ENCODE results near the gene TRIM32. TPM values are rescaled to one million over a fixed set of nuclear protein-coding genes. Genes with fewer than 3 reads are reported as not detected.
"Not testable (repeated sequence)": the region's sequence is repeated elsewhere in the genome, so short reads cannot be mapped to it uniquely, and the experiment has no call there.

The TRIM32 gene
- total RNA-seq, 2 donors from 2014 or later, result 12.2 to 13.6 TPM

- DNase-seq (ENCODE audit: low spot score), result no peak
- Mint-ChIP-seq H3K4me3 (peak overlapping the region; percentile 98), H3K4me1 (ENCODE audit: low read depth in 2 of 2) (peaks cover 54 to 59% of the 10 kb centered on the region in 2 donors), H3K36me3 (no peaks in the 10 kb centered on the region), H3K9me3 (no peaks in the 10 kb centered on the region), H3K27ac (peak overlapping the region; percentile 73 to 77), H3K27me3 (peaks cover 0 to 4% of the 10 kb centered on the region in 2 donors)
- ATAC-seq, result no peak
These were observed 1.8 kb downstream of the TRIM32 start for GRCh38 chr9:116688806-116689485.

GRCh38 chr9:116689486-116690032 lies 2.5 kb downstream of the TRIM32 start:
- Mint-ChIP-seq H3K27ac (peak overlapping the region; percentile 23 to 77), H3K4me3 (peak overlapping the region; percentile 98), H3K4me1 (ENCODE audit: low read depth in 2 of 2) (peaks cover 54 to 59% of the 10 kb centered on the region in 2 donors), H3K27me3 (peaks cover 0 to 1% of the 10 kb centered on the region in 2 donors), H3K9me3 (no peaks in the 10 kb centered on the region), H3K36me3 (no peaks in the 10 kb centered on the region)
- DNase-seq (ENCODE audit: low spot score) (no peak), ATAC-seq (no peak)

GRCh38 chr9:116690805-116691204 lies 3.7 kb downstream of the TRIM32 start:
- not testable (repeated sequence) for H3K27me3 Mint-ChIP-seq; H3K9me3 Mint-ChIP-seq; H3K4me3 Mint-ChIP-seq; H3K27ac Mint-ChIP-seq; H3K36me3 Mint-ChIP-seq; DNase-seq (ENCODE audit: low spot score); ATAC-seq
- H3K4me1 Mint-ChIP-seq (ENCODE audit: low read depth in 2 of 2), result peaks cover 55 to 62% of the 10 kb centered on the region in 2 donors

- no peaks in the 10 kb centered on the region for H3K27me3 Mint-ChIP-seq
- H3K9me3 Mint-ChIP-seq, result no peaks in the 10 kb centered on the region
- no peaks in the 10 kb centered on the region for H3K36me3 Mint-ChIP-seq
- peaks cover 51 to 67% of the 10 kb centered on the region in 2 donors for H3K4me1 Mint-ChIP-seq (ENCODE audit: low read depth in 2 of 2)
- no peak for DNase-seq (ENCODE audit: low spot score)
- no peak for ATAC-seq
- no peak overlapping the region for H3K27ac Mint-ChIP-seq
- no peak overlapping the region for H3K4me3 Mint-ChIP-seq
These were observed 4.5 kb downstream of the TRIM32 start for GRCh38 chr9:116691607-116692006.

DNA sequence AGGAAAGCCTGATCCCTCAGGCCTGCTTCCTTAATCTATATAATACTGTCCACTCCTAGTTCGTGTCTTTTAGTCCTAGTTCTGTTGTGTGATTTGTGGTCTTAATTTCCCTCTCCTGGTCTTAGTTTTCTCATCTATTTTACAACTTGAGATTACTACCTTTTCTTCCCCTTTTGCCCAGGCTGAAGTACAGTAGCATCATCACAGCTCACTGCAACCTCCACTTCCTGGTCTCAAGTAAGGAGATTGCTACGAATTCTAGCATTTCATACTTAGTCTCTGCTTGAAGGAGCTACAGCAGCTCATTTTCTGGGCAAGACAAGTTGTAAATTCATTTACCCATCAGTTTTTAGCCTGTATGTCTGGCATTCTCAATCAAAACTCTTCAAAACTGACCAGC lies 5.5 kb downstream of the TRIM32 start:
- Mint-ChIP-seq H3K27ac (no peak overlapping the region), H3K9me3 (no peaks in the 10 kb centered on the region), H3K27me3 (no peaks in the 10 kb centered on the region), H3K4me3 (no peak overlapping the region), H3K4me1 (ENCODE audit: low read depth in 2 of 2) (peaks cover 45 to 63% of the 10 kb centered on the region in 2 donors), H3K36me3 (no peaks in the 10 kb centered on the region)
- ATAC-seq (no peak), DNase-seq (ENCODE audit: low spot score) (no peak)

GRCh38 chr9:116693233-116693731 lies 6.2 kb downstream of the TRIM32 start:
- Mint-ChIP-seq H3K9me3 (no peaks in the 10 kb centered on the region), H3K36me3 (peaks cover 3% of the 10 kb centered on the region), H3K27ac (no peak overlapping the region), H3K27me3 (no peaks in the 10 kb centered on the region), H3K4me3 (no peak overlapping the region), H3K4me1 (ENCODE audit: low read depth in 2 of 2) (peaks cover 38 to 56% of the 10 kb centered on the region in 2 donors)
- no peak for ATAC-seq
- no peak for DNase-seq (ENCODE audit: low spot score)

GRCh38 chr9:116694785-116695291 lies 7.7 kb downstream of the TRIM32 start:
- Mint-ChIP-seq H3K4me3 (no peak overlapping the region), H3K36me3 (peaks cover 7% of the 10 kb centered on the region), H3K27me3 (no peaks in the 10 kb centered on the region), H3K27ac (no peak overlapping the region), H3K9me3 (no peaks in the 10 kb centered on the region), H3K4me1 (ENCODE audit: low read depth in 2 of 2) (peaks cover 26 to 44% of the 10 kb centered on the region in 2 donors)
- ATAC-seq, result no peak
- no peak for DNase-seq (ENCODE audit: low spot score)

DNA sequence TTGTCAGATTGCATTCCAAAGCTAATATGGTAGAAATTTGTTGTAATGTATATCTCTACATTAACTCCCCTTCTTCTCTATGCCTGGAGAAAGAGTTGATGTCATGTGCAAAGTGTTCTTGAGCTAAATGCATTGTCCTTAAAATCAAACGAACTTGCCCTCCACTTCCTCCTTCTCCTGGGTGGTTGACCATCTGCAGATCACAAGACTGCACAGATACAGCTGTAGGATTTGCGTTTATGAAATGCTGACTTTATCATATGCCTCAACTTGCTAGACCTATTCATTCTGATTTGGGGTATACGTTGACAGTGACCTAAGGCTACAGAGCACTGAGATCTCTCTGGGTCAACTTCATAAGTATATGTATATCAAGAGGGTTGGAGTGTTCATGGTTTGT lies 8.3 kb downstream of the TRIM32 start:
- ATAC-seq, result no peak
- H3K4me3 Mint-ChIP-seq, result no peak overlapping the region
- no peak for DNase-seq (ENCODE audit: low spot score)
- no peaks in the 10 kb centered on the region for H3K27me3 Mint-ChIP-seq
- no peak overlapping the region for H3K27ac Mint-ChIP-seq
- peaks cover 3% of the 10 kb centered on the region for H3K9me3 Mint-ChIP-seq
- peaks cover 27 to 47% of the 10 kb centered on the region in 2 donors for H3K4me1 Mint-ChIP-seq (ENCODE audit: low read depth in 2 of 2)
- H3K36me3 Mint-ChIP-seq, result peaks cover 13% of the 10 kb centered on the region

DNA sequence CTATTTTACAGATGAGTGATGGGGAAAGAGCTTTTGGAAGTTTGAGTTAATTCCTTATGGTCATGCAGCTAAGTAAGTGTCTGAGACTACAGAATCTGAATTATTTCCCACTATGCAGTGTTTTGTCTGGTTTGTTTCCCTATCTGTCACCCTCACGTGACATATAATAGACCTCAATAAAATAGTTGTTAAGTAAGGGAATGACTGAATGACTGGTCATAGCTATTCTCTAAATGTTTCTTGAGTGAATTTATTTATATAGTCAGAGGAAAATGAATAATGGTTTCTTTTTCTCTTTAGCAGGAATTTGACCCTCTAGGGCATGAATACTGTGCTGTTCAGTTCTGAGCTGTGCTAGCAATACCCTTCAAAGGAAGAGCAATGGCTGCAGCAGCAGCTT lies 10.3 kb downstream of the TRIM32 start:
- Mint-ChIP-seq H3K4me3 (no peak overlapping the region), H3K36me3 (peaks cover 26% of the 10 kb centered on the region), H3K9me3 (peaks cover 3% of the 10 kb centered on the region), H3K27me3 (no peaks in the 10 kb centered on the region), H3K27ac (no peak overlapping the region), H3K4me1 (ENCODE audit: low read depth in 2 of 2) (peaks cover 17 to 47% of the 10 kb centered on the region in 2 donors)
- ATAC-seq (no peak), DNase-seq (ENCODE audit: low spot score) (no peak)

GRCh38 chr9:116697887-116698286 lies 10.8 kb downstream of the TRIM32 start:
- no peak overlapping the region for H3K27ac Mint-ChIP-seq
- peaks cover 3% of the 10 kb centered on the region for H3K9me3 Mint-ChIP-seq
- H3K4me3 Mint-ChIP-seq, result no peak overlapping the region
- H3K36me3 Mint-ChIP-seq, result peaks cover 29% of the 10 kb centered on the region
- peaks cover 13 to 42% of the 10 kb centered on the region in 2 donors for H3K4me1 Mint-ChIP-seq (ENCODE audit: low read depth in 2 of 2)
- H3K27me3 Mint-ChIP-seq, result no peaks in the 10 kb centered on the region
- DNase-seq (ENCODE audit: low spot score), result no peak
- no peak for ATAC-seq

- H3K4me3 Mint-ChIP-seq, result no peak overlapping the region
- H3K27me3 Mint-ChIP-seq, result no peaks in the 10 kb centered on the region
- H3K36me3 Mint-ChIP-seq, result peaks cover 29% of the 10 kb centered on the region
- no peak for DNase-seq (ENCODE audit: low spot score)
- no peak overlapping the region for H3K27ac Mint-ChIP-seq
- no peak for ATAC-seq
- H3K4me1 Mint-ChIP-seq (ENCODE audit: low read depth in 2 of 2), result peaks cover 9 to 33% of the 10 kb centered on the region in 2 donors
- H3K9me3 Mint-ChIP-seq, result peaks cover 3% of the 10 kb centered on the region
These were observed 13.2 kb downstream of the TRIM32 start for GRCh38 chr9:116700279-116700678.

- H3K9me3 Mint-ChIP-seq, result peaks cover 3% of the 10 kb centered on the region
- no peaks in the 10 kb centered on the region for H3K27me3 Mint-ChIP-seq
- H3K4me3 Mint-ChIP-seq, result no peak overlapping the region
- H3K27ac Mint-ChIP-seq, result peak overlapping the region in 1 of 2 donors; percentile 41
- ATAC-seq (peak in 1 of 2 donors; percentile 53), DNase-seq (ENCODE audit: low spot score) (no peak)
- peaks cover 6 to 26% of the 10 kb centered on the region in 2 donors for H3K4me1 Mint-ChIP-seq (ENCODE audit: low read depth in 2 of 2)
- H3K36me3 Mint-ChIP-seq, result peaks cover 29% of the 10 kb centered on the region
These were observed 14.1 kb downstream of the TRIM32 start for GRCh38 chr9:116700882-116701865.

DNA sequence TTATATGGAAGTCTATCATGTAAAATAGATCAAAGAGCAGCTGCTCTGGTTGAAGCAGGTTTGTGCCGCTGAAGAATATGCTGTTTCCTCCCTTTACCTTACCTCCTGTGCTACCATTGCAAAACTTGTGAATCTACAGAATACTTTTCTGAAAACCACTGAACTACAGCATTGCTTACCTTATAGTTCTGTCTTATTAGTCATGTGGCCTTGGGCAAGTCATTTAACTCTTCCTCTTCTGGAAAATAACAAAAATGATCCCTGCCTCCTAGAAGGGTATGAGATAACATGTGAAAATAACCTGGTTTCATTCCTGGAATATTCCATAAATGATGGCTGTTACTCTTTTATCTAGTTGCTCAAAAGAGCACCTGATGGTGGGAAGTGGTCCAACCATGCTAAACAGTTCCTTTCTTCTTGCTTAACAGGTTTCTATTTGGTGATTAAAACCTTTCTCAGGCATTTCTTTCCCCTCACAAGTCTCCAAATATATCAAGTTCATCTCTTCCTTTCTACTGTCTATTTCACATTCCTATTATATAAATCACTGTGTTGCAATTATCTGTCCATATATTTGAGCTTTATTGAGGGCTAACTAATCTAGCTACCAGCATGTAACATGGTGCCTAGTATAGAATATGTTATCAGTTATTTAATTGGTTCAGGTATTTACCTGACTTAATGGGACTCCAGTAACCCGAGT lies 15.0 kb downstream of the TRIM32 start:
- H3K4me1 Mint-ChIP-seq (ENCODE audit: low read depth in 2 of 2), result peaks cover 9 to 21% of the 10 kb centered on the region in 2 donors
- DNase-seq (ENCODE audit: low spot score), result no peak
- no peaks in the 10 kb centered on the region for H3K27me3 Mint-ChIP-seq
- peaks cover 3% of the 10 kb centered on the region for H3K9me3 Mint-ChIP-seq
- ATAC-seq, result no peak
- H3K27ac Mint-ChIP-seq, result no peak overlapping the region
- H3K36me3 Mint-ChIP-seq, result peaks cover 29% of the 10 kb centered on the region
- no peak overlapping the region for H3K4me3 Mint-ChIP-seq
